Ishikawa (cell line): ENCODE measurements around the gene MTSS2.

ENCODE experiments used
- CEBPB ChIP-seq: IDR thresholded peaks from 2 replicates; pipeline ENCODE4 v1.6.1; 2012
- CREB1 ChIP-seq: IDR thresholded peaks from 2 replicates; pipeline ENCODE4 v1.6.1; 2012; ENCODE audit warnings: low read depth
- EGR1 ChIP-seq: IDR thresholded peaks from 2 replicates; pipeline ENCODE4 v1.6.1; 2012
- EP300 ChIP-seq: IDR thresholded peaks from 2 replicates; pipeline ENCODE4 v1.6.1; 2012; ENCODE audit warnings: borderline replicate concordance
- FOXM1 ChIP-seq: IDR thresholded peaks from 2 replicates; pipeline ENCODE4 v1.6.1; 2012; ENCODE audit warnings: low read depth, borderline replicate concordance
- NFIC ChIP-seq: IDR thresholded peaks from 2 replicates; pipeline ENCODE4 v1.6.1; 2012
- RAD21 ChIP-seq: IDR thresholded peaks from 2 replicates; pipeline ENCODE4 v1.6.1; 2012; ENCODE audit warnings: low read depth
- TAF1 ChIP-seq: IDR thresholded peaks from 2 replicates; pipeline ENCODE4 v1.6.1; 2012; ENCODE audit warnings: low read depth, mild to moderate bottlenecking
- TCF12 ChIP-seq: IDR thresholded peaks from 2 replicates; pipeline ENCODE4 v1.6.1; 2012; ENCODE audit warnings: low read depth
- TEAD4 ChIP-seq: IDR thresholded peaks from 2 replicates; pipeline ENCODE4 v1.6.1; 2012
- YY1 ChIP-seq: IDR thresholded peaks from 2 replicates; pipeline ENCODE4 v1.6.1; 2012; ENCODE audit warnings: low read depth
- ZBTB7A ChIP-seq: IDR thresholded peaks from 2 replicates; pipeline ENCODE4 v1.6.1; 2012; ENCODE audit warnings: low read depth
- TF ChIP-seq, protein P1 (sequence below): IDR thresholded peaks from 2 replicates; pipeline ENCODE4 v1.6.1; 2012
- TF ChIP-seq, protein P2 (sequence below): IDR thresholded peaks from 2 replicates; pipeline ENCODE4 v1.6.1; 2012; ENCODE audit warnings: low read depth, mild to moderate bottlenecking
- TF ChIP-seq, protein P3 (sequence below): IDR thresholded peaks from 2 replicates; pipeline ENCODE4 v1.6.1; 2012

Gene MTSS2

GRCh38 chr16:70730031-70730430 is 44.2 kb upstream of the MTSS2 start:
- no peak for TF ChIP-seq YY1
- no peak for TF ChIP-seq RAD21
- no peak for TF ChIP-seq TAF1
- no peak for TF ChIP-seq CREB1
- TF ChIP-seq, protein P1, sequence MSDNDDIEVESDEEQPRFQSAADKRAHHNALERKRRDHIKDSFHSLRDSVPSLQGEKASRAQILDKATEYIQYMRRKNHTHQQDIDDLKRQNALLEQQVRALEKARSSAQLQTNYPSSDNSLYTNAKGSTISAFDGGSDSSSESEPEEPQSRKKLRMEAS = no peak
- TF ChIP-seq, protein P2, sequence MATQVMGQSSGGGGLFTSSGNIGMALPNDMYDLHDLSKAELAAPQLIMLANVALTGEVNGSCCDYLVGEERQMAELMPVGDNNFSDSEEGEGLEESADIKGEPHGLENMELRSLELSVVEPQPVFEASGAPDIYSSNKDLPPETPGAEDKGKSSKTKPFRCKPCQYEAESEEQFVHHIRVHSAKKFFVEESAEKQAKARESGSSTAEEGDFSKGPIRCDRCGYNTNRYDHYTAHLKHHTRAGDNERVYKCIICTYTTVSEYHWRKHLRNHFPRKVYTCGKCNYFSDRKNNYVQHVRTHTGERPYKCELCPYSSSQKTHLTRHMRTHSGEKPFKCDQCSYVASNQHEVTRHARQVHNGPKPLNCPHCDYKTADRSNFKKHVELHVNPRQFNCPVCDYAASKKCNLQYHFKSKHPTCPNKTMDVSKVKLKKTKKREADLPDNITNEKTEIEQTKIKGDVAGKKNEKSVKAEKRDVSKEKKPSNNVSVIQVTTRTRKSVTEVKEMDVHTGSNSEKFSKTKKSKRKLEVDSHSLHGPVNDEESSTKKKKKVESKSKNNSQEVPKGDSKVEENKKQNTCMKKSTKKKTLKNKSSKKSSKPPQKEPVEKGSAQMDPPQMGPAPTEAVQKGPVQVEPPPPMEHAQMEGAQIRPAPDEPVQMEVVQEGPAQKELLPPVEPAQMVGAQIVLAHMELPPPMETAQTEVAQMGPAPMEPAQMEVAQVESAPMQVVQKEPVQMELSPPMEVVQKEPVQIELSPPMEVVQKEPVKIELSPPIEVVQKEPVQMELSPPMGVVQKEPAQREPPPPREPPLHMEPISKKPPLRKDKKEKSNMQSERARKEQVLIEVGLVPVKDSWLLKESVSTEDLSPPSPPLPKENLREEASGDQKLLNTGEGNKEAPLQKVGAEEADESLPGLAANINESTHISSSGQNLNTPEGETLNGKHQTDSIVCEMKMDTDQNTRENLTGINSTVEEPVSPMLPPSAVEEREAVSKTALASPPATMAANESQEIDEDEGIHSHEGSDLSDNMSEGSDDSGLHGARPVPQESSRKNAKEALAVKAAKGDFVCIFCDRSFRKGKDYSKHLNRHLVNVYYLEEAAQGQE = no peak
- no peak for TF ChIP-seq FOXM1
- no peak for TF ChIP-seq ZBTB7A
- TF ChIP-seq, protein P3, sequence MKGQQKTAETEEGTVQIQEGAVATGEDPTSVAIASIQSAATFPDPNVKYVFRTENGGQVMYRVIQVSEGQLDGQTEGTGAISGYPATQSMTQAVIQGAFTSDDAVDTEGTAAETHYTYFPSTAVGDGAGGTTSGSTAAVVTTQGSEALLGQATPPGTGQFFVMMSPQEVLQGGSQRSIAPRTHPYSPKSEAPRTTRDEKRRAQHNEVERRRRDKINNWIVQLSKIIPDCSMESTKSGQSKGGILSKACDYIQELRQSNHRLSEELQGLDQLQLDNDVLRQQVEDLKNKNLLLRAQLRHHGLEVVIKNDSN = no peak
- no peak for TF ChIP-seq EP300

DNA sequence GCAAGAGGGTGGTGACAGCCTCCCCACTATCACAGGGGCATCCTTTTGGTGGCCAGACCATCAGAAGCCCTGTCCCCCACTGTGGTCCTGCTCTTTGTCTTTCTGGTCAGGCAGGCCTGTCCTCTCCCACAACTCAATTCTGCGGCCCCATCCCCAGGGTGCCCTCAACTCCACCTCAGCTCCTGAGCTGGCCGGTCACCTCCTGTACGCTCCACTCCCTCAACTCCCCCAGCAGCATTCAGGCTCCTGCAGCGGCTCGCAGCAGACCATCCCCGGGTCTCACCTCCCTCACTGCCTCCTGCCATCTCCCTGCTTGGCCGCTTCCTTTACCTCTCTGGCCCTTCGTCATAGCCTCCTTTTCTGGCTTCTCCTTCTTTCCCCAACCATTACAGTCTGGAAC is 43.4 kb upstream of the MTSS2 start:
- TF ChIP-seq CREB1 (no peak), EP300 (no peak), NFIC (no peak), EGR1 (no peak)

DNA sequence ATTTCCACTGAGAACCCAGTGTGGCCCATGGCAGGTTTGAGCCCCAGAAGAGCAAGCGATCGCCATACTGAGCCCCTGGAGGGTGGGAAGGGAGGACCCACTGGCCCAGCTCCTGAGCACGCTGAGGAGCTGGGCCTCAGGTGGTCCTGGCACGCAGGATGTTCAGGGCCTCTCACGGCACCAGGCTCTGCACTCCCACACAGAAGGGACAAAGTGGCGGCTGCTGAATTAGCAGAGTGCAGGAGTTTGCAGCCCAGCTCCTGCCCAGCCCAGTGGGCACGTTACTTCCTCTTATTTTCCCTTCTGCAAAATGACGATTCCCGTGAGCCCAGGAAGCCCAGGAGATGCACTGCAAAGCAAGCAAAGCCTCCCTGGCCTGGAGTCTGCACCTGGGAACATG is 42.3 kb upstream of the MTSS2 start:
- TF ChIP-seq EP300 = no peak
- TF ChIP-seq TAF1 = no peak
- TF ChIP-seq, protein P1 = no peak
- no peak for TF ChIP-seq ZBTB7A
- TF ChIP-seq YY1 = no peak
- TF ChIP-seq CREB1 = no peak

GRCh38 chr16:70726892-70727361 is 41.1 kb upstream of the MTSS2 start:
- TF ChIP-seq, protein P1 = no peak

DNA sequence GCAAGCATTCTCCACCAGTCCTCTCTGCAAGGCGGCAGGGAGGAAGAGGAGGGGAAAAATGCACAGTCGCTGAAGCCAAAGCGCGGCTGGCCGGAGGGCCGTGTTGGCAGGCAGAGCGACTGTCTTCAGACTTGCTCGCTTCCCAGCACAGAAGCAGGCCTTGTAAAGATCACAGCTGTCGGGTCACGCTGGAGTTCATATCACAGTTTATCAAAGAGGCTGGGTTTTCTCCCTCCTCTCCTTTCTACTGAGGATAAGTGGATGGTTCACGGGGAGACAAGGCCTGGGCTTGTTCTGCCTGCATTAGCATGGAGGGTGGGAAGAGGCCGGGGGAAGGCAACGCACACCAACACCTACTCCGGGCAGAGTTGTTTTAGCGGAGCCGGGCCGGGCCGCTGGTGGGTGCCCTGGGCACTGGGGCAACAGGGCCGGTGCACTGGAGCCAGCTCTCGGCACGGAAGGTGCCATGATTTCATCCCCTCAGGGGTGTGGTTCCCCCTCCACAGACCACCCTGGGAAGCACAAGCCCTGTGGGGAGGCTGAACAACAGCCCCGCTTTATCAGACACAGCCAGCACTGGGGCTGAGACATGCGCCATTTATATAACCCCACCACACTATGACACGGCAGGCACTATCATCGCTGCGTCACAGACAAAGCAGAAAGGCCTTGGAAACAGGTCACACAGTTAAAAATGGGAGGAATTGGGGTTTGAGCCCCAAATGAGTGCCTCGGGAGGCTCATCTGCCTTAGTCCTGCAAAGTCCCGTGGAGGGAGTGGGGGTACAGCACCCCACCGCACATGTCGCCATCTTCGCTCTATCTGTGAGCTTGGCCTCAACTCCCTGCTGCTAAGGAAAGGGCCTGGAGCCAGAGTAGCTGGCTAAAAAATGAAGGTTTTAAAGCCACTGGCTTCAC is 40.3 kb upstream of the MTSS2 start:
- TF ChIP-seq, protein P3 = no peak
- no peak for TF ChIP-seq ZBTB7A
- no peak for TF ChIP-seq RAD21
- no peak for TF ChIP-seq CEBPB
- TF ChIP-seq EP300 = no peak
- no peak for TF ChIP-seq FOXM1
- TF ChIP-seq TCF12 = no peak
- no peak for TF ChIP-seq YY1
- TF ChIP-seq TEAD4 = no peak
- TF ChIP-seq CREB1 = no peak
- no peak for TF ChIP-seq TAF1
- TF ChIP-seq, protein P1 = no peak
- TF ChIP-seq EGR1 = no peak
- no peak for TF ChIP-seq NFIC
- TF ChIP-seq, protein P2 = no peak
